ENCODE data around the gene PLEKHB2.

PLEKHB2 gene

GRCh38 chr2:131115752-131116151 is 10.6 kb downstream of the PLEKHB2 start:
- in situ Hi-C loops (cut with HindIII; ENCODE audit: low sequenced_read_pairs), result no loop called here
- DNase-seq (ENCODE audit: low read depth, low spot score), result no peak
- TF ChIP-seq CTCF (IDR thresholded peaks at IDR 0.05; ENCODE audit: low read depth, low read length), result no peak

GRCh38 chr2:131120815-131121317 is 15.7 kb downstream of the PLEKHB2 start:
- no peak for TF ChIP-seq CTCF (IDR thresholded peaks at IDR 0.05; ENCODE audit: low read depth, low read length)
- in situ Hi-C loops (cut with HindIII; ENCODE audit: low sequenced_read_pairs), result no loop called here

More at GRCh38 chr2:131115752-131116151, 10.6 kb downstream of the PLEKHB2 start:
- no peak overlapping the region for H3K4me3 ChIP-seq (ENCODE audit: low read depth, low read length)

DNA sequence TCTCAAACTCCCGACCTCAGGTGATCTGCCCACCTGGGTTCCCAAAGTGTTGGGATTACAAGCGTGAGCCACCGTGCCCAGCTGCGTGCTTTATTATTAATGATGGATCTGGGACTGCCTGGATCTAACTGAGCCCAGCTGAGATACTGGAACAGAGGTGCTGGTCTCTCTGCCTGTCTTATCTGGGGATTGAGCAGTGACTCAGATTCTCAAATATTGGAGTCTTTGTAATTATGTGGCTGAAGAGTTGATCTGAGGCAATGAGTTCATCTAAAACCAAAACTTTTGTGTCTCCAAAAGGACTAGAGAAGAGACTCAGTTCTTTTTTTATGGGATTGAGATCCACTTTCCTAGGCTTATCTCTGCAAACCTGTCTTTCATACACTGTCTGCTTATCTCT is 16.3 kb downstream of the PLEKHB2 start:
- no peak overlapping the region for H3K4me3 ChIP-seq (ENCODE audit: low read depth, low read length)
- no peak for TF ChIP-seq CTCF (IDR thresholded peaks at IDR 0.05; ENCODE audit: low read depth, low read length)
- in situ Hi-C loops (cut with HindIII; ENCODE audit: low sequenced_read_pairs), result no loop called here
- DNase-seq (ENCODE audit: low read depth, low spot score), result no peak

More at GRCh38 chr2:131120815-131121317, 15.7 kb downstream of the PLEKHB2 start:
- DNase-seq (ENCODE audit: low read depth, low spot score), result no peak
- no peak overlapping the region for H3K4me3 ChIP-seq (ENCODE audit: low read depth, low read length)

DNA sequence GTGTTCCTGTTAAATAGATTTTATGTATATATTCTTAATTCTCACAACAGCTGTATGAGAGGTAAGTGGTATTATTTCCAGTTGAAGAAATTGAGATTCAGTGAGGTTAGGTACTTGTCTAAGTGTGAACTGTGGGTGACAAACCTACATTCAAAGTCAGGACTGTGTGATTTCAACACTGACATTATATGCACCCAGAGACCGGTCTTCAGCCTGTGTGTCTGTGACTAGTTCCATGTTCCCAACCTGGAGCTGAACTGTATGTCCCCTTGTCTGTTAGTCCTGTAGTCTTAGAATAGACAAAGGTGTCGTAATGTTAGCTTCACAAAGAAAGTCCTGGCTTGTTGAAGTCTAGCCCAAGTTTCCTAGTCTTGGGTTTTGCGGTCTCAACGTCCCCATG is 17.4 kb downstream of the PLEKHB2 start:
- no peak overlapping the region for H3K4me3 ChIP-seq (ENCODE audit: low read depth, low read length)
- in situ Hi-C loops (cut with HindIII; ENCODE audit: low sequenced_read_pairs), result no loop called here
- DNase-seq (ENCODE audit: low read depth, low spot score), result no peak
- no peak for TF ChIP-seq CTCF (IDR thresholded peaks at IDR 0.05; ENCODE audit: low read depth, low read length)

GRCh38 chr2:131123192-131123591 is 18.1 kb downstream of the PLEKHB2 start:
- H3K4me3 ChIP-seq (ENCODE audit: low read depth, low read length), result no peak overlapping the region
- in situ Hi-C loops (cut with HindIII; ENCODE audit: low sequenced_read_pairs), result no loop called here
- DNase-seq (ENCODE audit: low read depth, low spot score), result no peak
- no peak for TF ChIP-seq CTCF (IDR thresholded peaks at IDR 0.05; ENCODE audit: low read depth, low read length)

DNA sequence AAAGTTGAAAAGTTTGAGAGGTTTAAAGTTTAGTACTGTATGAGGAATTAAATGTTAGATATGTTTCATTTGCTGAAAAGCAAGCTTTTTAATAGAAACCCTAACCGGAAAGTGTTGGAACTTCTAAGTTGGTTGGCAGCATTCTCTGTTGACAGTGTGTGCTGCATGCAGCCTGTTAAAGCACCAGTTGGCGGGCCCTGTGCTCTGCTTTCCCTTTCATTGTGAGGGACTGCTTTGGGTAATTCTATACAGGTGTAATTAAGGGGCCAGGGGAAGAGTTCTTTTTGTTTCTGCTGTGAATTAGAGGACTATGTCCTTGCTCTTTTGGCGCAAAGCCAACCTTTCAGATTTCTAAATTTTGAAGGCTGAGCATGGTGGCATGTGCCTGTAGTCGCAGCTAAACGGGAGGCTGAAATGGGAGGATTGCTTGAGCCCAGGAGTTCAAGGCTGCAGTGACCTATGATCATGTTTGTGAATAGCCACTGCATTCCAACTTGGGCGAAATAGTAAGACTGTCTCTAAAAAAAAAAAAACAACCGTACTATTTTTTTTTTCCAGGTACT is 20.1 kb downstream of the PLEKHB2 start:
- no peak overlapping the region for H3K4me3 ChIP-seq (ENCODE audit: low read depth, low read length)
- DNase-seq (ENCODE audit: low read depth, low spot score), result no peak
- in situ Hi-C loops (cut with HindIII; ENCODE audit: low sequenced_read_pairs), result no loop called here
- TF ChIP-seq CTCF (IDR thresholded peaks at IDR 0.05; ENCODE audit: low read depth, low read length), result no peak
